Stimulated activated CD8-positive, alpha-beta memory T cell treated with anti-CD3 and anti-CD28 coated beads, Interleukin-12 subunit alpha, Interleukin-12 subunit beta, amount 100 ng/mL, for 1 hour (primary cell): Measurements from ENCODE around the gene MTSS2.
"Not testable (repeated sequence)": the region's sequence is repeated elsewhere in the genome, so short reads cannot be mapped to it uniquely, and the experiment has no call there.

Experiments used
- DNase-seq: peaks from one replicate; pipeline ENCODE4 v3.0.0-alpha.2; 2020; ENCODE audit warnings: low read depth

MTSS2 gene

DNA sequence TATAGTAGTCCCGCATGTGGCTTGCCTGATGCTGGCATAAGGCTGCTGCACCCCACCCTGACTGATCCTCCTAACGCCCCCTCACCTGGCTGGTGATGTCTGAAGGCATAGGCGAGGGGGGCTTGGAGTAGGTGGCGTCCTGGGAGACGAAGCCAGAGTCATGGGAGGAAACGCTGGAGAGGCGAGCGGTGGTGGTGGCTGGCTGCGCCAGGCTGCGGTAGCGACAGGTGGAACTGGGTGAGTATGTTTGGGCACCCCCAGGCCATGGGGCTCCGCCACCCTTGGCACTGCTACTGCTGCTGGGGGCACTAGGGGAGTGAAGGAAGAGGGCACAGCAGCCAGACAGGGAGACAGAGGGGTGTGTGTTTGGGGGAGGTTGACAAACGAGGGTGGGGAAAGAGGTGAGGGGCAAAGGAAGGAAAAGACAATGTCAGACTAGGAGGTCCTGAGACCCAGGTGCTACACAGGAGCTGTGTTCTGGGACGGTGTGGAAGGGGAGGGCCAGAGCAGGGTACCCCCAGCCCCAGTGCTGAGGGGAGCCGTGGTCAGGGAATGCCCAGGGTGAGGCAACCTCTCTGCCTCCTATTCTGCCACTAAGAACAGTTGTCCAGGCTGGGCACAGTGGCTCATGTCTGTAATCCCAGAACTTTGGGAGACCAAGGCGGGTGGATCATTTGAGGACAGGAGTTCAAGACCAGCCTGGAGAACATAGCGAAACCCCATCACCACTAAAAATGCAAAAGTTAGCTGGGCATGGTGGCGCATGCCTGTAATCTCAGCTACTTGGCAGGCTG is 11.4 kb downstream of the MTSS2 start:
- DNase-seq, result no peak

GRCh38 chr16:70670938-70671337 is 14.9 kb downstream of the MTSS2 start:
- DNase-seq, result not testable (repeated sequence)

DNA sequence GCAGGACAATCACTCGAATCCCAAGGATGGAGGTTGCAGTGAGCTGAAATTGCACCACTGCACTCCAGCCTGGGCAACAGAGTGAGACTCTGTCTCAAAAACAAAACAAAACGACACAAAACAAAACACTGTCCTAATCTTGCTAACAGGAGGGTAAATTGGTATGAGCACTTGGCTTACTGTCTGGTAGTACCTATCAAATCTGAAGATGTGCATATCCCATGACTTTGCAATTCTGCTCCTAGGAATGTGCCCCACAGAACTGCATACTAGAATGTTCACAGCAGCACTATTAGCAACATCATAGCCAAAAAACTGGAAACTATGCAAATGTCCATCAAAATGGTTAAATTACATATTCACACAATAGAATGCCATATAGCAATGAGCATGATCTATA is 15.7 kb downstream of the MTSS2 start:
- no peak for DNase-seq

DNA sequence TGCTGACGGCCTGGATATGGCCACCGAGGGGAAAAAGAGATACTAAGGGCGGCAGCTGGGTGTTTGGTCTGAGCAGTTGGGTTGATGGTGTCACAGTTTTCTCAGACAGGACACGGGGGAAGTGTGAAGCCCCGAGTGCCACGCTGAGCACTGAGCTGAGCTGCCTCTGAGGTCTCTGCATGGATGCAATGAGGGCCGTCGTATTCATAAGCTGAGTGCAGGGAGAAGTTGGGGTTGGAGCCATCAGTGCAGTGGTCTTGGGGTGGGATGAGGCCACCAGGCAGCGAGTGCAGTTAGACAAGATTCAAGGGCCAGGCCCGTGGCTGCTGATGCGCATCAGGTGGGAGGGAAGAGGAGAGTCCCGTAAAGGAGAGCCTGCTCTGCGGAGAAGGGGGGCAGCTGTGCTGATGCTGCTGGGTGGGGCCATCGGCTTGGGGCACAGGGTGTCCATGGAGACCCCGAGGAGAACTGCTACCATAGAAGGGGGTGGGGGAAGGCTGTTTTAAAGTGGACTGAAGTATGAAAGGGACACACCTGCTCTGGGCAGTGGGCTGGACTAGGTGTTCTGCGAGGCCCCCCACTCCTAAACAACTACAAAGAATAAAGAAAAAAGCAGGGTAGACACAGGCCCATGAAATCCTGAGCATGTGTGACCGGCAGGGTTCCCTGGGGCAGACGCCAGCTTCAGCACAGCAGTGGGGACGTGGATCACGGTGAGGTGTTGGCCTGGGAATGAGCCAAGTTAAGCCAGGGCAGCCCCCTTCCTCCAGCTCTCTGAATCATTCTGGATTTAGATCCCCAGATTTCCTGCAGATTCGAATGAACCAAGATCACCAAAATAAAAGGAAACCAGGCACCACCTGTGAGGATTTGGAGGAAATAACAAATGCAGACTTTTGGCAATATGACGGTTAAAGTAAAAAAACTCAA is 19.8 kb downstream of the MTSS2 start:
- no peak for DNase-seq

DNA sequence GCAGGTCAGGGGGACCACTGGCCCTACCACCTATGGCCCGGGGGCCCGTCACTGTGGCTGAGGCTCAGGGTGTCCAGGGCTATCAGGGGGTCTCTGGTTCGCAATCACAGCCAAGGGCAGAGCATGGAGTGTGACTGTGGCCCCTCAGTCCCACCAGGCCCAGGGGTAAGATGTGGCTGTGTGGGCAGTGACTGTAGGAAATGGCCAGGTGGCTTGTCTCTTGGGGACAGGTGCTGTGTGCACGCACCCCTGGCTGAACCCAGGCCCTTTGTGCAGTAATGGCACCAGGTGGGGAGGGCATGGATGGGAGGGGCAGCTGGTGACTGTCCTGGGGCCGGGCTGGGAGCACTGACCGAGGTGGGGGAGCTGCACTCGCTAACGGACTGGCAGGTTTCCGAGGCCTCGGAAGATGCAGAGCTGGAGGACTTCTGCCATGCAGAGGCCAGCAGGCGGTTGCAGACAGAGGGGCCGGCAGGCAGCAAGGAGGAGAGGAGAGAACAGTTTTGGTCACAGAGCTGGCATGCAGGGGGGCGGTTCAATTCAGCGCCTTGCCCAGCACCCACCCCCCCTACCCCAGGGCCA is 20.6 kb downstream of the MTSS2 start:
- no peak for DNase-seq

DNA sequence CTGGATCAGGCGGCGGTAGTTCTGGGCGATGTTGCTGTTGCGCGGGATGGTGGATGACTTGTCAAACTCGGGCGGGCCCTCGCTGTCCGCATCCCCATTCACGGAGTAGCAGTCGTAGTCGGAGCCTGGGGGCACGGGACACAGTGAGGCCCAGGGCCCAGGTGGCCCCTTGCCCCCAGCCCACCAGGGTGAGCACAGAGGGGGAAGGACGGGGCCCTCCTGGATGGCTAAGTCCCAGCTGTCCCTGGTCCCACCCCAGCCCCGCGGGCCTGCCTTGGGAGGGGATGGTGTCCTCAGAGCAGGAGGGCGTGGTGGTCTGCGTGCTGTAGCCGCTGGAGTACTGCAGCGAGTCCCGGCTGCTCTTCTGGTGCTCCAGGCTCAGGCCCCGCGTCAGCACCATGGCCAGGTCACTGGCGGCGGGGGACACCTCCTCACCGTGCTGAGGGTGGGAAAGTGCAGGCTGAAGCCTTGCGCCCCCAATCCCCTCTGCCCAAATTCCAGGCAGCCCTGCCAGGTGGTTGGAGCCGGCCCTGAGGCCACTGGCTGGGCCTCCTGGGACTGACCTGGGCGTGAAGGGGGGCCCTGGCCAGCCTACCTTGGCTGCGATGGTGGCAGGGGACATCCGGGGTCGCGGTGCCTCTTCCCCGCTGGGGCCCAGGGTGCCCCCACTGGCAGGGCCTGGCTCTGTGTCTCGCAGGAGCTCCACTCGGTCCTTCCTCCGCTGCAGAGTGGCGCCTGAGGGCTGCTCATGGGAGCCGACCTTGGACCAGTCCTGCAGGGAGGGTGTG is 21.3 kb downstream of the MTSS2 start:
- no peak for DNase-seq

DNA sequence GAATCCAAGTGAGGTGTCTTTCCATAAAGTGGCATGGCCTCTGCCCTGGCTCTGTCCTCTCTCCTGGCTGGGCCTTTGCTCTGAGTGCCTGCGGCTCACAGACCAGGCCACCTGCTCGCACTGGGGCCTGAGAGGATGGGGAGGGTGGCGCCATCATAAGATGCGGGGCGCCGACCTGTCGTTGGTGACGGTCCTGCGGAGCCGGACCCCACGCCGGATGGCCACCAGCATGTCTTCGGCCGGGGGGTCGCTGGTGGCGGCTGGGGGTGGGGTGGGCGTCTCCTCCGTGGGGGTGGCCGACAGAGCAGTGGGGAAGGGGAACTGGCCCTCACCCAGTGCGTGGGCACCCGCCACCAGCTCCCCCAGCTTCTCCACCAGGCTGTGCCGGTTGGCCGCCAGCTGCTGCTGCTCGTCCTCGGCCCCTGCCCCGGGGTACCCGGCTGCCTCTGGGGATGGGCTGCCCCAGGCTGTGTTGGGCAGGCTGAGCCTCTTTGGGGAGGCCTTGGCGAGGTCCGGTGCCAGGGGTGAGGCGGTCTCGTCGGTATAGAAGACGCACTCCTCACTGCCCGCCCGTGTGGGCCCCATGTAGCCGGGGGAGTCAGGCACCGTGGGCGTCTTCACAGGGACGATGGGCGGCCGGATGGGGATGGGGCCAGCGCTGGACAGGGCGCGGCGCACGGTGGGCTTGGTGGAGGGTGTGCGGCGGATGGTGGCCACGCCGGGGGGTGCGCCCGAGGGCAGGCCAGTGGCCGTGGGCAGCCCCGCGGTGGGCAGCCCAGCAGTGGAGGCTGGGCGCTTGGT is 22.1 kb downstream of the MTSS2 start:
- no peak for DNase-seq

GRCh38 chr16:70662991-70663523 is 22.8 kb downstream of the MTSS2 start:
- no peak for DNase-seq

GRCh38 chr16:70661918-70662641 is 23.8 kb downstream of the MTSS2 start:
- DNase-seq, result no peak

DNA sequence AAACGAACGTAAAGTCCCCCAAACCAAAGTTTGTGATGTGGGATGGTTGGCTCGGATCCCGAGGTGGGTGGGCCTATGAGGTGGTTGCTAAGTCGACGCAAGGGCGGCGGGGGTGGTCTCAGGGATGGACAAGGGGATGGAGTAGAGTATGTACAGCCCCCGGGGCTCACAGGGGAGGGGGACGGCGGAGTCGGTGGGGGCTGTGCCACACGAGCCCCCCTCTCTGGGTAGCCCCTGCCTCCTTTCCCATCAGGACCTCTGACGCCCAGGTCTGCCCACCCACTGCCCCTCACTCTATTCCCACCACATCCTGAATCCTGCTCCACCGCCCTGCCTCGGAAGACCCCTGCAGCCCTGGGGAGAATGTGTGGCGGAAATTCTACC is 24.3 kb downstream of the MTSS2 start:
- DNase-seq, result no peak

- no peak for DNase-seq
Observed at GRCh38 chr16:70660672-70661350, 25.0 kb downstream of the MTSS2 start.

GRCh38 chr16:70659953-70660671 is 25.7 kb downstream of the MTSS2 start:
- DNase-seq, result no peak

GRCh38 chr16:70659546-70659945 is 26.3 kb downstream of the MTSS2 start:
- no peak for DNase-seq

- DNase-seq, result no peak
Observed at GRCh38 chr16:70658921-70659320, 26.9 kb downstream of the MTSS2 start.

DNA sequence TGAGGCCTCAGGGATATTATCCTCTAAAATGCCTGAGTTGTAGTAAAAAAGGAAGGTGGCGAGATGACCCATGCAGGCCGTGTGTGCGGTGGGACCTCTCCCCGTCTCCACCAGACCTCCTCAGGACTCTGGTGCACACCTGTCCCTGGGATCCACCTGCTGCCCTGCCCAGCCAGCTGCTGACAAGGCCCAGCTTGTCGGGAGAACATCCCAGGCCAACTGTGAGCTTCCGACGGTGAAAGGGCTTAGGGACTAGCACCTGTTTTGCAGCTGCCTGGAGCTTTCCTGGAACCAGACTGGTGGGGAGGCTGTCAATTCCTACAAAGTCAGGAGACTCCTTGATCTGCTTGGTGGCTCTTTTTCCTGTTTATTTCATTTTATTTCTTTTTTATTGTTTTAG is 27.9 kb downstream of the MTSS2 start:
- DNase-seq, result no peak

DNA sequence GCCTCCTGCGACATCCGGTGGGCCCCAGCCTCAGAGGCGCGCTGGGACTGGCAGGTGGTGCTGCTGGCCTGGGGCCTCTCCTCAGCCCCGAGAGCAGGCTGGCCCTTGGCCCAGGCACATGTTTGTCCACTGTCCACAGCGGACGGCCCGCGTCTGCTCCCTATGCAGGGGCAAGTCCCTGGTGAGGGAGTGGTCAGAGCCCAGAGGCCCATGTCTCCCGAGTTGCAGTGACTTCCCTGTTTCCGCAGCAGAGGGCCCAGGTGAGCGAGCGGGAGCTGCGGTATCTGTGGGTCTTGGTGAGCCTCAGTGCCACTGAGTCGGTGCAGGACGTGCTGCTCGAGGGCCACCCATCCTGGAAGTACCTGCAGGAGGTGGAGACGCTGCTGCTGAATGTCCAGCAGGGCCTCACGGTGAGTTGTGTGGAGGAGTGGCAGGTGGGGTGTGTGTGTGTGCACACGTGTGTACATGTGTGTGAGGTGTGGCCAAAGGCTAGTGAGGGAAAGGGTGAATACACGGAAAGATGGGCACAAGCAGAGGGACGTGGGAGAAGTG is 29.1 kb downstream of the MTSS2 start:
- DNase-seq, result no peak

GRCh38 chr16:70656065-70656711 is 29.7 kb downstream of the MTSS2 start:
- DNase-seq, result no peak
